ENCODE data around the gene ERFL.

Gene ERFL

GRCh38 chr19:41932259-41932719 lies 4.0 kb upstream of the ERFL start:
- H3K9ac ChIP-seq (ENCODE audit: low read length) = no peak overlapping the region
- no peak overlapping the region for H3K27ac ChIP-seq (ENCODE audit: low read depth, low read length)
- H3K9me3 ChIP-seq (ENCODE audit: low read length) = no peaks in the 10 kb centered on the region
- H3K36me3 ChIP-seq (ENCODE audit: insufficient read depth, low read length) = no peaks in the 10 kb centered on the region
- H3K4me1 ChIP-seq (ENCODE audit: insufficient read depth, low read length) = peaks cover 10% of the 10 kb centered on the region
- peaks cover 69 to 96% of the 10 kb centered on the region in 2 donors for H3K27me3 ChIP-seq (ENCODE audit: control insufficient read depth in 1 of 2, insufficient read depth in 2 of 2, low read length in 2 of 2)
- H3K4me3 ChIP-seq (ENCODE audit: low read depth in 1 of 2, low read length in 2 of 2) = no peak overlapping the region

- no peaks in the 10 kb centered on the region for H3K36me3 ChIP-seq (ENCODE audit: insufficient read depth, low read length)
- H3K4me3 ChIP-seq (ENCODE audit: low read depth in 1 of 2, low read length in 2 of 2) = no peak overlapping the region
- peaks cover 74 to 96% of the 10 kb centered on the region in 2 donors for H3K27me3 ChIP-seq (ENCODE audit: control insufficient read depth in 1 of 2, insufficient read depth in 2 of 2, low read length in 2 of 2)
- H3K4me1 ChIP-seq (ENCODE audit: insufficient read depth, low read length) = peaks cover 10% of the 10 kb centered on the region
- H3K27ac ChIP-seq (ENCODE audit: low read depth, low read length) = no peak overlapping the region
- H3K9me3 ChIP-seq (ENCODE audit: low read length) = no peaks in the 10 kb centered on the region
- no peak overlapping the region for H3K9ac ChIP-seq (ENCODE audit: low read length)
These were observed 2.8 kb upstream of the ERFL start for GRCh38 chr19:41930926-41931592.

- H3K27ac ChIP-seq (ENCODE audit: low read depth, low read length) = no peak overlapping the region
- H3K4me1 ChIP-seq (ENCODE audit: insufficient read depth, low read length) = peaks cover 10% of the 10 kb centered on the region
- H3K9ac ChIP-seq (ENCODE audit: low read length) = no peak overlapping the region
- H3K9me3 ChIP-seq (ENCODE audit: low read length) = no peaks in the 10 kb centered on the region
- H3K27me3 ChIP-seq (ENCODE audit: control insufficient read depth in 1 of 2, insufficient read depth in 2 of 2, low read length in 2 of 2) = peaks cover 78 to 97% of the 10 kb centered on the region in 2 donors
- H3K36me3 ChIP-seq (ENCODE audit: insufficient read depth, low read length) = no peaks in the 10 kb centered on the region
- H3K4me3 ChIP-seq (ENCODE audit: low read depth in 1 of 2, low read length in 2 of 2) = no peak overlapping the region
These were observed 2.1 kb upstream of the ERFL start for GRCh38 chr19:41930322-41930722.

GRCh38 chr19:41929536-41930071 lies 1.4 kb upstream of the ERFL start:
- H3K27me3 ChIP-seq (ENCODE audit: control insufficient read depth in 1 of 2, insufficient read depth in 2 of 2, low read length in 2 of 2) = peaks cover 79 to 97% of the 10 kb centered on the region in 2 donors
- no peaks in the 10 kb centered on the region for H3K36me3 ChIP-seq (ENCODE audit: insufficient read depth, low read length)
- no peak overlapping the region for H3K9ac ChIP-seq (ENCODE audit: low read length)
- no peak overlapping the region for H3K4me3 ChIP-seq (ENCODE audit: low read depth in 1 of 2, low read length in 2 of 2)
- peaks cover 10% of the 10 kb centered on the region for H3K4me1 ChIP-seq (ENCODE audit: insufficient read depth, low read length)
- no peaks in the 10 kb centered on the region for H3K9me3 ChIP-seq (ENCODE audit: low read length)
- no peak overlapping the region for H3K27ac ChIP-seq (ENCODE audit: low read depth, low read length)

GRCh38 chr19:41928754-41929535 lies 696 bp upstream of the ERFL start:
- Histone ChIP-seq H3K4me3 (ENCODE audit: low read depth in 1 of 2, low read length in 2 of 2) (no peak overlapping the region), H3K4me1 (ENCODE audit: insufficient read depth, low read length) (peaks cover 10% of the 10 kb centered on the region), H3K9me3 (ENCODE audit: low read length) (no peaks in the 10 kb centered on the region), H3K36me3 (ENCODE audit: insufficient read depth, low read length) (no peaks in the 10 kb centered on the region), H3K27ac (ENCODE audit: low read depth, low read length) (no peak overlapping the region), H3K27me3 (ENCODE audit: control insufficient read depth in 1 of 2, insufficient read depth in 2 of 2, low read length in 2 of 2) (peaks cover 85 to 97% of the 10 kb centered on the region in 2 donors), H3K9ac (ENCODE audit: low read length) (no peak overlapping the region)

- Histone ChIP-seq H3K27me3 (ENCODE audit: control insufficient read depth in 1 of 2, insufficient read depth in 2 of 2, low read length in 2 of 2) (peaks cover 80 to 96% of the 10 kb centered on the region in 2 donors), H3K4me1 (ENCODE audit: insufficient read depth, low read length) (peaks cover 10% of the 10 kb centered on the region), H3K9me3 (ENCODE audit: low read length) (no peaks in the 10 kb centered on the region), H3K9ac (ENCODE audit: low read length) (no peak overlapping the region), H3K4me3 (ENCODE audit: low read depth in 1 of 2, low read length in 2 of 2) (no peak overlapping the region), H3K27ac (ENCODE audit: low read depth, low read length) (no peak overlapping the region), H3K36me3 (ENCODE audit: insufficient read depth, low read length) (no peaks in the 10 kb centered on the region)
These were observed 604 bp downstream of the ERFL start for GRCh38 chr19:41927497-41928192.

- peaks cover 74 to 96% of the 10 kb centered on the region in 2 donors for H3K27me3 ChIP-seq (ENCODE audit: control insufficient read depth in 1 of 2, insufficient read depth in 2 of 2, low read length in 2 of 2)
- H3K9me3 ChIP-seq (ENCODE audit: low read length) = no peaks in the 10 kb centered on the region
- no peaks in the 10 kb centered on the region for H3K36me3 ChIP-seq (ENCODE audit: insufficient read depth, low read length)
- peaks cover 10% of the 10 kb centered on the region for H3K4me1 ChIP-seq (ENCODE audit: insufficient read depth, low read length)
- no peak overlapping the region for H3K27ac ChIP-seq (ENCODE audit: low read depth, low read length)
- no peak overlapping the region for H3K9ac ChIP-seq (ENCODE audit: low read length)
- no peak overlapping the region for H3K4me3 ChIP-seq (ENCODE audit: low read depth in 1 of 2, low read length in 2 of 2)
These were observed 1.3 kb downstream of the ERFL start for GRCh38 chr19:41926763-41927496.

- no peaks in the 10 kb centered on the region for H3K9me3 ChIP-seq (ENCODE audit: low read length)
- no peak overlapping the region for H3K9ac ChIP-seq (ENCODE audit: low read length)
- H3K27me3 ChIP-seq (ENCODE audit: control insufficient read depth in 1 of 2, insufficient read depth in 2 of 2, low read length in 2 of 2) = peaks cover 74 to 95% of the 10 kb centered on the region in 2 donors
- peaks cover 10% of the 10 kb centered on the region for H3K4me1 ChIP-seq (ENCODE audit: insufficient read depth, low read length)
- no peak overlapping the region for H3K4me3 ChIP-seq (ENCODE audit: low read depth in 1 of 2, low read length in 2 of 2)
- no peak overlapping the region for H3K27ac ChIP-seq (ENCODE audit: low read depth, low read length)
- no peaks in the 10 kb centered on the region for H3K36me3 ChIP-seq (ENCODE audit: insufficient read depth, low read length)
These were observed 2.1 kb downstream of the ERFL start for GRCh38 chr19:41926028-41926762.

- Histone ChIP-seq H3K27ac (ENCODE audit: low read depth, low read length) (no peak overlapping the region), H3K4me3 (ENCODE audit: low read depth in 1 of 2, low read length in 2 of 2) (no peak overlapping the region), H3K27me3 (ENCODE audit: control insufficient read depth in 1 of 2, insufficient read depth in 2 of 2, low read length in 2 of 2) (peaks cover 68 to 94% of the 10 kb centered on the region in 2 donors), H3K9ac (ENCODE audit: low read length) (no peak overlapping the region), H3K9me3 (ENCODE audit: low read length) (no peaks in the 10 kb centered on the region), H3K4me1 (ENCODE audit: insufficient read depth, low read length) (peaks cover 10% of the 10 kb centered on the region), H3K36me3 (ENCODE audit: insufficient read depth, low read length) (no peaks in the 10 kb centered on the region)
These were observed 2.8 kb downstream of the ERFL start for GRCh38 chr19:41925208-41926003.

All from muscle layer of colon (tissue), 2 donors.